CD4-positive, alpha-beta T cell treated with Interferon gamma for 1 hour (primary cell): ENCODE data around the gene PDE11A.

ENCODE experiments used
- DNase-seq: peaks from one replicate; pipeline ENCODE4 v3.0.0-alpha.2; 2020

The PDE11A gene

GRCh38 chr2:177721087-177721486, 351.5 kb downstream of the PDE11A start:
- DNase-seq = no peak

GRCh38 chr2:177717831-177718618, 354.6 kb downstream of the PDE11A start:
- DNase-seq = no peak

GRCh38 chr2:177716484-177716883, 356.1 kb downstream of the PDE11A start:
- no peak for DNase-seq

GRCh38 chr2:177715771-177716170, 356.8 kb downstream of the PDE11A start:
- no peak for DNase-seq

GRCh38 chr2:177714704-177715103, 357.9 kb downstream of the PDE11A start:
- DNase-seq = no peak

GRCh38 chr2:177712462-177712861, 360.1 kb downstream of the PDE11A start:
- no peak for DNase-seq

GRCh38 chr2:177711483-177712265, 360.9 kb downstream of the PDE11A start:
- DNase-seq = no peak

- DNase-seq = no peak
Observed at GRCh38 chr2:177710889-177711288, 361.7 kb downstream of the PDE11A start.

GRCh38 chr2:177709986-177710401, 362.6 kb downstream of the PDE11A start:
- no peak for DNase-seq

- no peak for DNase-seq
Observed at GRCh38 chr2:177708660-177709444, 363.7 kb downstream of the PDE11A start.

GRCh38 chr2:177708106-177708505, 364.5 kb downstream of the PDE11A start:
- DNase-seq = no peak

GRCh38 chr2:177705511-177706173, 366.9 kb downstream of the PDE11A start:
- no peak for DNase-seq

GRCh38 chr2:177703159-177703558, 369.4 kb downstream of the PDE11A start:
- DNase-seq = no peak

- DNase-seq = no peak
Observed at GRCh38 chr2:177698281-177698680, 374.3 kb downstream of the PDE11A start.

GRCh38 chr2:177694348-177694747, 378.2 kb downstream of the PDE11A start:
- no peak for DNase-seq

- no peak for DNase-seq
Observed at GRCh38 chr2:177693658-177694339, 378.8 kb downstream of the PDE11A start.

- DNase-seq = no peak
Observed at GRCh38 chr2:177692783-177693269, 379.8 kb downstream of the PDE11A start.

- DNase-seq = no peak
Observed at GRCh38 chr2:177692042-177692782, 380.4 kb downstream of the PDE11A start.

GRCh38 chr2:177691177-177691576, 381.4 kb downstream of the PDE11A start:
- DNase-seq = no peak

- no peak for DNase-seq
Observed at GRCh38 chr2:177689623-177690022, 383.0 kb downstream of the PDE11A start.

GRCh38 chr2:177688844-177689243, 383.7 kb downstream of the PDE11A start:
- DNase-seq = no peak
